GM18868 (cell line): ENCODE results near the gene PAIP2.
"Not testable (repeated sequence)": the region's sequence is repeated elsewhere in the genome, so short reads cannot be mapped to it uniquely, and the experiment has no call there.

Source experiments
- ATAC-seq: cut with Tn5 transposase; IDR thresholded peaks from one replicate; pipeline ENCODE4 v1.9.1; 2021; ENCODE audit warnings: mild to moderate bottlenecking, moderate library complexity; ENCODE audit not compliant: unreplicated experiment

PAIP2 gene

DNA sequence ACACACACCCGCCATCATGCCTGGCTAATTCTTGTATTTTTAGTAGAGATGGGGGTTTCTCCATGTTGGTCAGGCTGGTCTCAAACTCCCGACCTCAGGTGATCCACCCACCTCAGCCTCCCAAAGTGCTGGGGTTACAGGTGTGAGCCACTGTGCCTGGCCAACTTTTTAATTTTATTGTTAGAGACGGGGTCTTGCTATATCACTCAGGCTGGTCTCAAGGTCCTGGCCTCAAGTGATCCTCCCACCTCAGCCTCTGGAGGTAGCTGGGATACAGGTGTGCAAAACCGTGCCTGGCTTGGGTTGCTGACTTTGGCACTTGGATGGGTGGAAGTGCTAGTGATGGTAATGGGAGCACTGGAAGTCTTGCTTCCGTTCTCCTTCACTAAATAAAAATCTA is 67.5 kb downstream of the PAIP2 start:
- not testable (repeated sequence) for ATAC-seq

DNA sequence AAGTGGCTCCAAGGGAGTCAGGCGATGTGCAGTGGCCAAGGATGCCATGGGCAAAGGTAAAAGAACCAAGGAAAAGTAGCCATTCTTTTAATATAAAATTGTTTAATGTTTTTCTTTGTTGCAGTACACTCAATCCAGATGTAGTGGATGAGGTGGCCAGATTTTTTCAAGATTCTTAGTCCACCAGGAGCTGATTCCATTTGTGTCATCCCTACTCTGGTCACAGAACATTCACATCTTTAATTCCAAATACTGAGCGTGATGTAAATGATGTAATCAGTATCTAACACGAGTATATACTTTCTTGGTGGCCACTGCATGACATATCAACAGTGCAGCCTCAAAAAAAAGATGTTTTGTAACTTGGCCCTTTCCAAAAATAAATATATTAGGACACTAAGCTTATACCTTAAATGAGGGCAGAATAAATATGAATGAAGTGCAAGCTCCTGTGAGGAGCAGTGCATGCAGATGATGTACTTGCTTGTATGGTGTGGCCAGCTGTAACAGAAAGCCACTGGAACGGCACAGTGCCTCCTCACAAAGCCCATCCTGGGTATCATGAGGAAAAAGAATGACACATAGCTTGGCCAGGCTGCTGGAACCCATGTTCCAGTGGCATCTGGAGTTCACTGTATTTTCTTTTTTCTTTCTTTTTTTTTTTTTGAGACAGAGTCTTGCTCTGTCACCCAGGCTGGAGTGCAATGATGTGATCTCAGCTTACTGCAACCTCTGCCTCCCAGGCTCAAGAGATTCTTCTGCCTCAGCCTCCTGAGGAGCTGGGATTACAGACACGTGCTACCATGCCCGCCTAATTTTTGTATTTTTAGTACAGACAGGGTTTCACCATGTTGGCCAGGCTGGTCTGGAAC is 68.7 kb downstream of the PAIP2 start:
- no peak for ATAC-seq

DNA sequence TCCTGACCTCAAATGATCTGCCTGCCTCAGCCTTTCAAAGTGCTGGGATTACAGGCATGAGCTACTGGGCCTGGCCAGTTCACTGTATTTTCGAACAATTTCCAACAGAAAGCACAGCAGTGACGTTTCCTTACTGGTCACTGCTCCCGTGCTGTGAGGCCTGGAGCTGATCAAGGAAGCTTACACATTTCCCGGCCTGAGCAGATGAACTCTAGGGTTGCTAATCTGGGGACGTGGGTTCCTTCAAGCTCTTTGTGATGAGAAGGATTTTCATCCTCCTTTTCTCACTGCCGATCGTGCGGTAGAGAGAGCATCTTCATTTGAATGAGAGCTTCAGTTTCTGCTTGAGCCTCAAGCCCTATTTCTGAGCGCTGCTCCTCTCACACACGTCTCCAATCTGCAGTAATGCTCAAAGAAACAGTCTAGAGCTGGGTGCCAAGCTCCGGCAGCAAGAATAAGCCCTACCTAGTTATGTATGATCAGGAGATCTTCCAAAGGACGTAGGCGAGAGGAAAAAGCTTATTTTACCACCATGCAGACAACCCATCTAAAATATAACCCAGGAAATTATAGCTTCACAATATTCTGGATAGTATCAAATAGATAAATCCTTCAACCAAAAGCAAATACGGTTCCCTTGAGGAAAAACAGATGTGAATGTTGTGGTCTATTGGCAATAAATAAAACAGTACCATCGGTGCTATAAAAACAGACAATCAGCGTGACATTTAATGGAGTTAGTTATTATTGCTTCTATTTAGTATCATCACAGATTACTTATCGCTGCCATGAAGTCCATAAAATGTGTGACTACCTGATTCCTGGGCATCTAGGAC is 69.6 kb downstream of the PAIP2 start:
- ATAC-seq: no peak

GRCh38 chr5:139413153-139413552 is 71.5 kb downstream of the PAIP2 start:
- no peak for ATAC-seq

DNA sequence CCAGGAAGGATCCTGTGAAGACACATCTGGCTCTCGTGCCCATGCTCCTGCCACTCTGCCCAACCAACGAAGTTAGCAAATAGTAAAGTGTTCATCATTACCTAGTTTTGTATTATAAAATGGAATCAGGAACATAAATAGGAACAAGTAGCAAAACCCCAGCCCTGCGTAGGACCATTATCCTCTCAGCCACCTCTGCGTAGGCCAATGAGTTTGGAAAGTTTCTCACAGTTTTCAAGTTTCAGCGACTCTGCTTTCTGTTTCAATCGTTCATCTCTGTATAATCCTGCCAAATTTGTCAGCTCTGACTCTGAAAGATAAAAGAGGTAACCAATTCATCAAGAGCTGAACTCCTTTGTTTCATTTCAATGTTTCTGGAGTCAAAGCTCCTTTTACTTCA is 72.3 kb downstream of the PAIP2 start:
- no peak for ATAC-seq

DNA sequence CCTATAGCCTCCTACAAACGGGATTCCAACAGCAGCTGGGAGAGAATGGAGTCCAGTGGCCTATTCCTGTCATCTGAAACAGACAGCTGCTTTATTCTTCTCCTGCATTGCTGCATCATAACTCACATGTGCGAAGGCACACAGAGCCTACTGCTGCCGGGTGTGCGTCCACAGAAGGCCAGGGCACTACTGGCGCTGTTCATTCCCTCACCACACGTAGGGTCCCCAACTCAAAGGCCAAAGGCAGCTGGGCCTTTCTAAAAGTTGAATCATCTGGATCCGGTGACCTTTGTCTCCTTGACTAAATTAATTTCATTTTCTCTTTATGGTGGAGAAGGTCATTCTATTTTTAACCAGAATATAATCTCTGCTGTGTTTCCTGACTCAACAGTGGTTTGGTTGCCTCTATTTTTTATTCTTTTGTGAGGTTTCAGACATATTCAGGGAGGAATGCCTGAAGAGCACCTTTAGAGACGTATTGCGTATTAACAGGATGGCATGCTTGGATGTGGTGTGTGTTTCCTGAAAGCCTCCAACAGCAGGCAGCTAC is 73.0 kb downstream of the PAIP2 start:
- ATAC-seq: no peak

DNA sequence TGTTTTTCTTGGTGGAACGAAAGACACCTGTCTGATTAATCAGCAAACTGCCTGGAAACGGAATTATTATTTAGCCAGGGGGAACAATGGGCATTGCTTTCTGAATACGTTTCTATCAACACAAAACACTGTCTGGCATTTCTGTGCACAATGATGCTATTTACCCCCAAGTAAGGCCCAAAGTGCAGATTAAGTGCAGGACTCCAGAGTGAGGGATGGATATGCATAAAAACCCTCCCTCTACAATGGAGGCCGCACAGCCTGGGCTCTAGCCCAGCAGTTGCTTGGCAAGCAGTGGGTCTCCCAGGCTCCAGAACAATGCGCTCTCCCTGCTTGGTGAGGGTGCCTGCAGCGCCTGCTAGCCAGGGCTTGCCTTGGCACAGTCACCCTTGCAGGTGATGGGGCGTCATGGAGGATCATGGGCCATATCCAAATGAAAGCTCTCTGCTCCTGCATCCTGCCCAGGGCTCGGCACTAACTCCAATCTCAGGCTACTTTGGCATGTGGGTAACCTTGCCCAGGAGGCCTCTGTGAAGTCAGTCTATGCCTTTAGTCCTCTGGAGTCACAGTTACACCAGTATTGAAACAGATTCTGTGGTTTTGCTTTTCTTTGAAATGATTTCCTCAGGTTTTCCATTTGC is 73.7 kb downstream of the PAIP2 start:
- ATAC-seq: no peak

DNA sequence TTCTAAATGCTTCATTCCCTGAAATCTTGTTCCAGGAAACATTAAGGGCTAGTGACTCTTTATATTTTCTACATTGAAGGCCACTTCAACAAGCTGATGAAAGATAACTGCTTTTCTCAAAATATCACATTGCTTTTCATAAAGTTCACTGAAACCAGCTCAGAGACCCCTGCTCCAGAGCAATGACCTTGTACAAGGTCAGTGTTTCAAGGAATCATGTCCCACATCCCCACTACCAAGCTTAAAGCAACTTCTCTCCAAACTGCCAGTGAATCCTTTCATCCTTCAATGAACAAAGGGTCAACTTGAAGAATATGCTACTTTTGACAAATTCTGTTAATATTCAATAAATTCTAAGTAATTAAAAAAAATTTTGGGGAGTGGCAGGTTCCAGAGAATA is 74.2 kb downstream of the PAIP2 start:
- ATAC-seq: no peak

DNA sequence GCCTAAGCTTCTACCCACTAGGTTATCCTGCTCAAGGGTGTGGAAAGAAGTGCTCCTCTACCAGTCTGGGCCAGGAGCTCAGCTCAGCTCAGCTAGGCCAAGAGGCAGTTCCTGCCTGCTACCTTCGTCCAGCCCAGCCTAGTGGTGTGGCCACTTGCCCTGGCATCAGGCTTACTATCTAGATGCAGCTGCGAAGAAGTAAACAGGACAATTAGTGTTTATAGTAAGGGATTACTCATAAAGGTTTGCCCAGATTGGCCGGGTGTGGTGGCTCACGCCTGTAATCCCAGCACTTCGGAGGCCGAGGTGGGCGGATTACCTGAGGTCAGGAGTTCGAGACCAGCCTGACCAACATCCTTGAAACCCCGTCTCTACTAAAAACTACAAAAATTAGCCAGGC is 75.0 kb downstream of the PAIP2 start:
- no peak for ATAC-seq

DNA sequence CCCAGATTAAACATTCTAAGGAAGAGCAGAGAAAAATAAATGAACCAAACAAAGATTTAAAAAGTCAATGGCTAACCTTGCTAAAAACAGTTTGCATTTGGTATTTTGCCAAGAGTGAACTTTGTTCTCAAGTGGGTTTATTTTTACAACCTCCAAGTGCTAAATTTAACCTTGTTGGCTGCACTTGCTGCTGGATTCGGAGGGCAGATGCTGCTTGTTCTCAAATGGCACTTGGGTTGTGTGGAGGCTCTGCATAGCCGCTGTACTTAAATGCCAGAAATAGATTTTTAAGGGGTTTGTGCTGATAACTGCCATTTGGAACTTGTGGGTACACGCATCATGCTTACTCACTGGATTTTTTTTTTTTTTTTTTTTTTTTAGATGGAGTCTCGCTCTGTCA is 75.6 kb downstream of the PAIP2 start:
- ATAC-seq: no peak

- ATAC-seq: no peak
Observed at GRCh38 chr5:139418793-139419192, 77.1 kb downstream of the PAIP2 start.
